ENCODE results near the gene SEMA3C.

The SEMA3C gene

GRCh38 chr7:80833289-80834268 lies 85.3 kb downstream of the SEMA3C start (continued):
- TF ChIP-seq ZNF23 (tag by site-specific recombination; IDR thresholded peaks at IDR 0.05; ENCODE audit: borderline replicate concordance) (no peak), SETDB1 (IDR thresholded peaks at IDR 0.05; ENCODE audit: insufficient read length, low read length) (no peak), ZNF175 (tag by site-specific recombination; IDR thresholded peaks at IDR 0.05) (no peak), PRDM4 (tag by site-specific recombination; IDR thresholded peaks at IDR 0.05) (peak; percentile 49), ZNF239 (tag by site-specific recombination; IDR thresholded peaks at IDR 0.05) (no peak), ZNF76 (tag by site-specific recombination; IDR thresholded peaks at IDR 0.05; ENCODE audit: borderline replicate concordance, low read depth) (no peak; the same call in 1 of the 2 replicates), ZBTB17 (tag by site-specific recombination; IDR thresholded peaks at IDR 0.05) (peak; percentile 62; the same call in 1 of the 2 replicates), ZNF350 (tag by site-specific recombination; IDR thresholded peaks at IDR 0.05) (no peak), EGR2 (tag by site-specific recombination; IDR thresholded peaks at IDR 0.05; ENCODE audit: low read depth) (no peak), ZFP3 (tag by site-specific recombination; IDR thresholded peaks at IDR 0.05; ENCODE audit: low read depth) (no peak), ZNF16 (tag by site-specific recombination; IDR thresholded peaks at IDR 0.05; ENCODE audit: low read depth) (no peak), ZNF776 (tag by site-specific recombination; IDR thresholded peaks at IDR 0.05; ENCODE audit: borderline replicate concordance) (no peak), KLF16 (tag by site-specific recombination; IDR thresholded peaks at IDR 0.05) (no peak), BCL11A (tag by site-specific recombination; IDR thresholded peaks at IDR 0.05; ENCODE audit: low read depth) (peak; percentile 80; the same call in 1 of the 2 replicates), ZNF626 (tag by site-specific recombination; IDR thresholded peaks at IDR 0.05) (no peak), ZXDB (tag by site-specific recombination; IDR thresholded peaks at IDR 0.05) (peak; percentile 63), ZNF362 (tag by site-specific recombination; IDR thresholded peaks at IDR 0.05) (peak; percentile 61), ZNF366 (tag by site-specific recombination; conservative IDR thresholded peaks at IDR 0.05) (peak; percentile 97), GFI1B (tag by site-specific recombination; IDR thresholded peaks at IDR 0.05) (no peak), ZNF148 (tag by site-specific recombination; IDR thresholded peaks at IDR 0.05; ENCODE audit: borderline replicate concordance) (no peak), ZNF548 (tag by site-specific recombination; IDR thresholded peaks at IDR 0.05) (no peak), ZNF140 (tag by site-specific recombination; IDR thresholded peaks at IDR 0.05) (no peak), ZBTB1 (tag by site-specific recombination; IDR thresholded peaks at IDR 0.05) (no peak; the same call in 1 of the 2 replicates), ZBTB21 (tag by site-specific recombination; IDR thresholded peaks at IDR 0.05) (peak; percentile 82), ZNF10 (tag by site-specific recombination; IDR thresholded peaks at IDR 0.05) (peak; percentile 39; the same call in 1 of the 2 replicates), HOXC10 (CRISPR knock-in tag; IDR thresholded peaks at IDR 0.05) (no peak), ZNF214 (tag by site-specific recombination; IDR thresholded peaks at IDR 0.05; ENCODE audit: borderline replicate concordance) (no peak), ZNF266 (tag by site-specific recombination; IDR thresholded peaks at IDR 0.05; ENCODE audit: low read depth) (no peak)
- TF ChIP-seq, protein P1, sequence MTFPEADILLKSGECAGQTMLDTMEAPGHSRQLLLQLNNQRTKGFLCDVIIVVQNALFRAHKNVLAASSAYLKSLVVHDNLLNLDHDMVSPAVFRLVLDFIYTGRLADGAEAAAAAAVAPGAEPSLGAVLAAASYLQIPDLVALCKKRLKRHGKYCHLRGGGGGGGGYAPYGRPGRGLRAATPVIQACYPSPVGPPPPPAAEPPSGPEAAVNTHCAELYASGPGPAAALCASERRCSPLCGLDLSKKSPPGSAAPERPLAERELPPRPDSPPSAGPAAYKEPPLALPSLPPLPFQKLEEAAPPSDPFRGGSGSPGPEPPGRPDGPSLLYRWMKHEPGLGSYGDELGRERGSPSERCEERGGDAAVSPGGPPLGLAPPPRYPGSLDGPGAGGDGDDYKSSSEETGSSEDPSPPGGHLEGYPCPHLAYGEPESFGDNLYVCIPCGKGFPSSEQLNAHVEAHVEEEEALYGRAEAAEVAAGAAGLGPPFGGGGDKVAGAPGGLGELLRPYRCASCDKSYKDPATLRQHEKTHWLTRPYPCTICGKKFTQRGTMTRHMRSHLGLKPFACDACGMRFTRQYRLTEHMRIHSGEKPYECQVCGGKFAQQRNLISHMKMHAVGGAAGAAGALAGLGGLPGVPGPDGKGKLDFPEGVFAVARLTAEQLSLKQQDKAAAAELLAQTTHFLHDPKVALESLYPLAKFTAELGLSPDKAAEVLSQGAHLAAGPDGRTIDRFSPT (tag by site-specific recombination; IDR thresholded peaks at IDR 0.05): peak; percentile 91
- TF ChIP-seq, protein P2, sequence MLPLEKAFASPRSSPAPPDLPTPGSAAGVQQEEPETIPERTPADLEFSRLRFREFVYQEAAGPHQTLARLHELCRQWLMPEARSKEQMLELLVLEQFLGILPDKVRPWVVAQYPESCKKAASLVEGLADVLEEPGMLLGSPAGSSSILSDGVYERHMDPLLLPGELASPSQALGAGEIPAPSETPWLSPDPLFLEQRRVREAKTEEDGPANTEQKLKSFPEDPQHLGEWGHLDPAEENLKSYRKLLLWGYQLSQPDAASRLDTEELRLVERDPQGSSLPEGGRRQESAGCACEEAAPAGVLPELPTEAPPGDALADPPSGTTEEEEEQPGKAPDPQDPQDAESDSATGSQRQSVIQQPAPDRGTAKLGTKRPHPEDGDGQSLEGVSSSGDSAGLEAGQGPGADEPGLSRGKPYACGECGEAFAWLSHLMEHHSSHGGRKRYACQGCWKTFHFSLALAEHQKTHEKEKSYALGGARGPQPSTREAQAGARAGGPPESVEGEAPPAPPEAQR (tag by site-specific recombination; IDR thresholded peaks at IDR 0.05): no peak
